ENCODE results near the gene PHF21A.

- TF ChIP-seq TAF1 (IDR thresholded peaks at IDR 0.05; ENCODE audit: borderline replicate concordance, insufficient read depth, low read length) = no peak
- TF ChIP-seq POLR2AphosphoS5 (IDR thresholded peaks at IDR 0.05; ENCODE audit: low read depth, low read length) = no peak
- no peak for TF ChIP-seq REST (IDR thresholded peaks at IDR 0.05; ENCODE audit: insufficient read depth in 1 of 2, low read depth in 2 of 2, low read length in 2 of 2)
- no peak for TF ChIP-seq SIN3A (IDR thresholded peaks at IDR 0.05; ENCODE audit: borderline replicate concordance, insufficient read depth, low read length)
- TF ChIP-seq FOXP2 (optimal IDR thresholded peaks at IDR 0.05; ENCODE audit: borderline replicate concordance, extremely low read depth, extremely low read length, insufficient read depth) = no peak
Measured at GRCh38 chr11:46012185-46012584, 109.1 kb downstream of the PHF21A start.

Measured in PFSK-1 (cell line).